Activated CD8-positive, alpha-beta memory T cell treated with anti-CD3 and anti-CD28 coated beads, Interleukin-2, amount 50 U/mL, for 24 hours (primary cell): ENCODE measurements around the gene DTX4.

ENCODE experiments used
- DNase-seq: peaks from one replicate; pipeline ENCODE4 v3.0.0-alpha.2; 2020; ENCODE audit errors: extremely low read depth

Gene DTX4

DNA sequence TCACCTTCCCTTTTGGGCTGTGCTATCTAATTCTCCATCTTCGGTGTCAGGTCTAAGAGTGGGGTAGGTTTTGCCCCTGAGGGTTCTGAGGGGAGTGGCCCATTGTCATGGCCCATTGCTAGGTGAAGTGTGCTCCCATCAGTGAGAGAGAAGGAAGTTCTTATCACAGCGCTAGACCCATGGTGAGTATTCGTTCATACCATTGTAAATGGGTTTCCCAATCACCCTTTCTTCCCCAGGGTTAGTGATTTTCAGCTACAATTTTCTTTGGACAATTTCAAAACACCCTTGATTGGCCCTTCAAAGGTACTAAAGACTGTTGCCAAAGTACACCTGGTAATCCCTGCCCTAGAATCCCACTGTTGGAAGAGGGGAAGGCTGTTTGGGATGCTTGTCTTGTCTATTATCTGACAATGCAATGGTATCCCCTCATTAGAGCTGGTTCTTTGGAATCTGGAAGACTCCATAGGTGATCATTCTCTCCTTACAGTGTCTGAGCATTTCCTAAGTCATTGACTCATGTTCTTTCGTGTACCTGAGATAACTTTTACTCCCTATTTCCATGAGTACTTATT lies 20.6 kb downstream of the DTX4 start:
- DNase-seq = no peak

DNA sequence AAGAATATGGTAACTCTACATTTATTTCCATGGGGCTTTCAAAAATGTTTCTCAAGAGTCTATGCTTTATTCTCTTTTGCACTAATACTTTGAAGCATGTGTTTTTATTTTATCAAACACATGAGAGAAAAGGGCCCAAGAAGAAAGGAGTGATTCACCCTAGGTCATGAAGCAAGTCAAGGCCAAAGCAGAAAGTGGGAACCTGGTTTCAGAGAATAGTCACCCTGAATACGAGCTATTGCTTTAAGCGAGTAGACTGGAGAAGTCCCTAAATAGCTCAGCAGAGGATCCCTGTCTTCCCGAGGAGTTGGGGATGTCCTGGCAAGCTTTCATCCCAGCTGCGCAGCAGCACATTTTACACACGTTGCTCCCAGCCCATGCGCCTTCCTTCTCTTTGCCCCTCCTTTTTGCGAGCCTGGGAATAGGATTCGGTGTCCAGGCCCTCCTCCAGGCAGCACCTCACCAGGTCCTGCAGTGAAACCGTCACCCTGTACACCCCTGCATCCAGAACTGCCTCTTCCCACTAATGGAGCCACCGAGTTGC lies 21.7 kb downstream of the DTX4 start:
- DNase-seq = no peak

DNA sequence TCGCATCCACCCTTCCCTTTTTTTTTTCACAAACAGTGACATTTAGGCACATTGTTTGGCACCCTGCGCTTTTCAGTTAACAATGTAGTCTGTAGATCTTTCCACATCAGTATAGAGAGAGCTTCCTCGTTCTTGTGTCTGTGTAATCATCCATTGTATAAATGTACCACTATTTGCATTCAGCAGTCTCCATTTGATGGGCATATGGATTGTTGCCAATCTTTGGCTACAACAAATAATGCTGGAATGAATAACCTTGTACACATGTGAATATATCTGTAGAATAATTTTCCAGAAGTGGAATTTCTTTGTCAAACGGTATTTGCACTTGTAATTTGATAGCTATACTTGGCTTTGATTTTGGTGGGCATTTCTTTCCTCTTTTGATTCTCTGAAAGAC lies 23.7 kb downstream of the DTX4 start:
- no peak for DNase-seq

DNA sequence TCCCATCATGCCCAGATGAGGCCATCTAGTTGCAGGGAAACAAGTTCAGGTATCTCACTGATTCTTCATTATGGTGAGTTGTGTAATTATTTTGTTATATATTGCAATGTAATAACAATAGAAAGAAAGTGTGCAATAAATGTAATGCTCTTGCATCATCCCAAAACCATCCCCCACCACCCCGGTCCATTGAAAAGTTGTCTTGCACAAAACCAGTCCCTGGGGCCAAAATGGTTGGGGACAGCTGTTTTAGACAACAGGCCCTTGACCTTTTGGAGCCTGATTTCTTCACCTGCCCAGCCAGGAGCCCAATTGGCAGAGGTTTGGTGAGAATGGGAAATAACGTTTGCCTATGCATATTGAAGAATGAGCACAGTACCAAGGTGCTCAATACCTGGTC lies 24.8 kb downstream of the DTX4 start:
- no peak for DNase-seq

DNA sequence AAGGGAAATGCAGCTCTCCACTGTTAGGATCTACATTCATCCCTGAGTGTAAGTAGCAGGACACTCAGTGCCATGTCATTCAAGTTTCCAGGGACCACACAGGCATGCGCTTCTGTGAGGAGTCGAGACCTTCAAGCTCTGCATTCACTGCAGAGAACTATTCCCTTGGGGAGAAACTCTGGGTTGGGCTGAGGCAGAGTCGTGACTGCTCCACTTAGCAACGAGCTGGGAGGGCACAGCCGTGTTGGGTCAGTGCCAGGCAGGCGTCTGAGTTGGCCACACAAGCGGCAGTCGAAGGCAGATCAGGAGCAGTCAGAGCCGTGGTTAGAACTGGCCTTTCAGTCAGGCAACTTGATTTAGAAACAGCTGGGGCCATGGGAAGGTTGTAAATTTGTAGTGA lies 26.1 kb downstream of the DTX4 start:
- DNase-seq = no peak

DNA sequence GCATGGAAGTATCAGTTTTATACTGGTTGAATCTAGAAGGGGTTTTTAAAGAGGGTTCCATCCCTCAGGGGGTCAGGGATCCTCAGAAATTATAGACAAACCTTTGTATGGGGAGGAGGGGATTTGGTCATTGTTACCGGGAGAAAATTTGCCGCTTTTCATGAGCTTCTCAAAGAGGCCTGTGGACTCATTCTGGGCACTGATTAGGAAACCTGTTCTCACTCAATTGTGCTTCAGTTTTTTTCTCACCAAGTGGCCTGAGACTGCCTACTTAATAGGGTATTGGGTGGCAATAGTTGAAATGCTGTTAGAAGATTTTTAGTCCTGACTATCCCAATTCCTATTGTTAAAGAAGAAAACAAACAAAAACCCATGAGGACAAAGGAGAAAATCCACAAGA lies 26.8 kb downstream of the DTX4 start:
- DNase-seq = no peak

DNA sequence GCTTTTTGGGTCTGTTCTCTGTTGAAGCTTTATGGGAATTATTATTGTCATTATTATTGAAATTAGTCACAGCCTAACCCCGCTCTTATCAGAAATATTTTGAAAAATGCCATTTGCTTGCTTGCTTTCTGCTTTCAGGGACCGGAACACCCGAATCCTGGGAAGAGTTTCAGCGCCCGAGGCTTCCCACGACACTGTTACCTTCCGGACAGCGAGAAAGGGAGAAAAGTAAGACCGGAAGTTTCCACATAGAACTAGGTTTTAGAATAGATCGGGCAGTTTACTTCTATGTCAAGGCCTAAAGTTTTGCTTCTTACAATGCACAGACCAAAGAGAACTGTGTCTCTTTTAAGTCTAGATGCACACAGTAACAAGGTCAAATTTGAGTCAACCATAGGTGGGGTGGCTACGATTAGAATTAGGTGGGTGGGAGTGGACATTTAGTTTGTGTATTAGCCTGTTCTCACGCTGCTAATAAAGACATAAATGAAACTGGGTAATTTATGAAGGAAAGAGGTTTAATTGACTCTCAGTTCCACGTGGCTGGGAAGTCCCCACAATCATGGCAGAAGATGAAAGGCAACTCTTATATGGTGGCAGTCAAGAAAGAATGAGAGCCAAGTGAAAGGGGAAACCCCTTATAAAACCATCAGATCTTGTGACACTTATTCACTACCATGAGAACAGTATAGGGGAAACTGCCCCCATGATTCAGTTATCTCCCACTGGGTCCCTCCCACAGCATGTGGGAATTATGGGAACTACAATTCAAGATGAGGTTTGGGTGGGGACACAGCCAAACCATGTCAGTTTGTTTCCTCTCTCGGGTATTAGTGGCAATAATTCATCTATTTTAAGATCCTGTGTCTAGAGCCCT lies 27.9 kb downstream of the DTX4 start:
- no peak for DNase-seq

DNA sequence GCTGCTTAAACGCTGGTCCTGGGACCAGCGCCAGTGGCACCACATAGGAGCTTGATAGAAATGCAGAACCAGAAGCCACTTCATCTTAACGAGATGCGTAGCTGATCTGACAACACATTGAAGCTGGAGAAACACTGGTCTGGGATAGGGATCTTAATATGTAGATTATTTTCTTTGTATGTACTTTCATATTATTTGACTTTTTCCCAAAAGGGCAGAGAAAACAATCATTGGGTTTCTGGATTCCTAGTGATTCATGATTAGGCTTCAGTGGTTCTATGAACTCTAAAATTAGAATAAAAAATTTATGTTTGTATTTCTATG lies 28.5 kb downstream of the DTX4 start:
- no peak for DNase-seq

DNA sequence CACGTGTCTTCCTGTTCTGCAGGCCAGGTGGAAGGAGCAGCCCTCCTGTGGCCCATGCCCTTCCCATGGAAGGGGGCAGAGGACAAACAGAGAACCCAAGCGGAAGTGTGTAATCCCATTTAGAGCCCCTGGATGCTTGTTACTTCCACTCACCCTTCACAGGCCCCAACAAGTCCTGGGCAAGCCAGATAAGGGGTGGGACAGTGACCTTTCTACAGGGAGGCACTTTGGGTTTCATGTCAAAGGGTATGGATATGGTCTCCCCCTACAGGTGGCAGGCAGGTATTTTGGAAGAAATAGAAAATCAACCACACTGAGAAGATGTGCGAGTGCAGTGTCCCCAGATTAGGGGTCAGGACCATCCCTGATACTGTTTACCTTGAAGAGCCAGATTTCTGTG lies 29.4 kb downstream of the DTX4 start:
- no peak for DNase-seq

DNA sequence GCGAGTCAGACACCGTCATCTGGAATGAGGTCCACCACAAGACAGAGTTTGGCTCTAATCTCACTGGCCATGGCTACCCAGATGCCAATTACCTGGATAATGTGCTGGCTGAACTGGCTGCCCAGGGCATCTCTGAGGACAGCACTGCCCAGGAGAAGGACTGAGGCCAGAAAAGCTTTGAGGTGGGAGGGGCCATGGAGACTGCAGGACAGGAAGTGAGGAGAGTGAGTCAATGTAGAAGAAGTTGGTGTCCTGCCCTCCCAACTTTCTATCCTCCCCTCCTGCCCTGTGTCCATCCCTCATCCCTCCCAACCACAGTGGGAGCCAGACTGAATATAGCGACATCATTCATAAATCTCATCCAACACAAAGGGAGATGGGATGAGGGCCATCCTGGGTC lies 32.8 kb downstream of the DTX4 start:
- no peak for DNase-seq

DNA sequence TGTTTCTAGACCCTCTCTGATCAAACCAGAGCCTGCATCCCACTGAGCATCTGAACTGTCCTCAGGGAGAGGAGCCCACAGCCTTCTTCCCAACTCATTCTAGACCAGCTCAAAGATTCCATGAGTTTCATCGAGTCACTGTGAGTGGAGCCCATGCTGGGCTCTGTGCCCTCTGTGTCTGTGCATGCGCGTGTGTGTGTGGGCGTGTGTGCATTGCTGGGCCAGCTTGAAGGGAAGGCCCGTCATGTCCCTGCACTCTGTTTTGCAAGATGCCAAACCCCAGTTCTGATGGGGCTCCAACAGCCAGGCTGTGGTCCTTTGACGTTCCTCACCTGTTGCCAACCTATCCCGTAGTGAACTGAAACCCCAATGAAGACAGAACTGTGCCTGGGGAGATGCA lies 33.7 kb downstream of the DTX4 start:
- no peak for DNase-seq

DNA sequence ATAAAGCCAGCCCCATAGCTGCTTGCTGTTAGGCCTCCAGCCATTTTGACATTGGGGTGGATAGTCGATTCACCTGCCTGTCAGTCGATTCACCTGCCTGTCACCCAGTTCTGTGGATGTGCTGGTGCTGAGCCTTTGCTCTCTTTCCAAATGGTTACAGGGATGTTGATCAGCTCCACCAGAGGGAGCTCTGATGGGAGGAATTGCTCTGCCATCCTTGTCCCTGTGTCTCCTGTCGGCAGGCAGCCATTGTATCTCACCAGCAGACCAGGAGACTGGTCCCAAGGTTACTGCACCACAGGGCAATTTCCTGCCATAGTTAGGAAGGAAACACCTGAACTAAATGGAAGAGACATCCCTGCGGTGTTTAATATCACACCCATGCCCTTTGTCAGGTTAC lies 34.7 kb downstream of the DTX4 start:
- no peak for DNase-seq

DNA sequence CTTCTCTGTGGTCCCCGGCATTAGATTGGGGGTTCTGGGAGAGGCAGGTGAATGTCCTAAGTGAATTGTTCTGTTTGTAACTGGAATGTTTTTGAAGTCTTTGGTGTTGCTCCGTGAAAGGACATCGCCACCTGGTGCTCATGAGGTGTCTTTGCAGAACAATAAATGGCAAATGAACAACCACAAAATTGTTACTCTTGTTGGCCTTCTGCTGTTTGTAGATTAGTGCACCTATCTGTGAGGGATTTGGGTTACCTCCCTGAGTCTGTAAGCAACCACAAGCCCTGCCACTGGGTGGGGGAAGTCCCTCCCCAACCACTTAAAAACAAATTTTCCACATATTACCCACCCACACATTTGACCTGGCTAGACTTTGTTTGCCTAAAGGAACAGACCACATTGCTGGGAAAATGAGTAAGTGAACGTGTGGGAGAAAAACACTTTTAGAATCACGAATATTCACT lies 36.1 kb downstream of the DTX4 start:
- no peak for DNase-seq

DNA sequence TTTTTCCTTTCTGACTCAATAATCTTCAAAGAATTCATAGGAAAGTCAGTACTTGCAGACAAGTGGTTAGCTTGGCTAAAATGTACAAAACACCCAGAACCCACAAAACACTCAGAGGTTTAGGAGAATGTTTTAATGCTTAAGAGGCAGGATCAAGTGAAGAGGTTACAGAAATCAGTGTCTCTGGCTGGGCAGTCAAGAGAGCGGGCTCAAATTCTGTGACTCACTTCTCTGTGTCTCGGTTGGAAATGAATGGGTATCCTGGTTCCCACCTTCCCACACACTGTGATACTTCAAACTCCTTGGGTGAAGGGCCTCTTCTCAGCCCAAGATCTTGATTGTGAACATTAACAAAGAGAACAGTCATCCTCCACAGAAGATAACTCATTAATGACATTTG lies 37.0 kb downstream of the DTX4 start:
- DNase-seq = no peak

DNA sequence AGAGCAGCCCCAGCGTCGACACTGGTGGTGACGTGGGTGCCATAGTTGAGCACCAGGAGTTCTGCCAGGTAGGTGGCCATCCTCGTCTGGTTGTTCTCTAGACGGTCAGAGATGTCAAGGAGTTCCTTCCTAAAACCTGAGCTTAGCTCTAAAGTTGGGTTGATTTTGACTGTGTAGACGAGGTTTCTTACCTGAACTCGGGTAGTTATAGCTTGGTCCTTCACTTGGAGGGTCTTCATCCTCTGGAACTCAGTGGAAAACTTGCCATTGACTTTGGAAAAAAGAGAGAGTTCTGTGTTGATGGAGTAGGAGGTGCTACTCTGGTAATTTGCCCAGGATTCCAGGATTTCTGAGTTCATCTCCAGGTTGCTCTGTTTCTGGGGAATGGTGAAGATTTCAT lies 40.3 kb downstream of the DTX4 start:
- no peak for DNase-seq

DNA sequence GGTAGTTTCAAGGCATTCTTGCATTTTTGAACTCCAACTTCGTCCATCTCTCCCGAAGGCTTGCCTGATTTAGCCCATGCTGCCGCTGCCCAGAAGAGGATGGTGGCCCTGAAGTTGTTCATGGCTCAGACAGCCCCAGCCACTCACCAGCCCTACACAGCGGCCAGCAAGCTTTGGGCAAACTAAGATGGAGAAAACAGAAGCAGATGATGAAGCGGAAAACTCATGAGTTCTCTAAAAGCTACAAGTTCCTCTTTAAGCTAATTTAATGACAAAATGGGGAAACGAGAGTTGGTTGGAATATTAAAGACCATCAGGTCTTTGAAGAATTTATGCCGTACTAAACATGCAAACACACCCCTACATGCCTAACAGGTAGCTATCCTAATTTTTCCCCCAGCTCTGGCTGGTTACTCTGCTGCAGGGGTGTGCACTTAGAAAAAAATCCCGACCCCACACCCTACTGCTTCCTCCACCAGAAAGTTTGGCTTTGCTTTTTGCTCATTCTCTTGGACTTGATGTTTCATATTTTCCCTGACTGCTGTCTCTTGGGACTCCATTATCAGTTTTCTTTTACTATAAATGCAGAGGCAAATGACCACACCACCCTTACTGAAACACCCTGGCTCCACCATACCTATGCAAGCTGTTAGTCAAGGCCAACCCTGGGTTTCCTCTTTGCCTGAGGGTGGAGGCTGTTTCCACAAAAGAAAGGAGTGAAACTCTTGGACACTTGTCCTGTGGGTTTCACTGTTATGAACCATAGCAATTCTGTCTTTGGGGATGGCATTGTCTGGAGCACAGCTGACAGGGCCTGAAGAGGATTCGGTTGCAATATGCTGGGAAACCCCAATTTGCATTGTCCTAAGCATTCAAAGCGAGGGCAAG lies 41.1 kb downstream of the DTX4 start, which contains the start of gene MPEG1:
TSS of gene MPEG1 (minus strand) at position 184 of the 888 bp plus-strand sequence. CDS start at position 122, 62 bp downstream.
- DNase-seq = no peak

DNA sequence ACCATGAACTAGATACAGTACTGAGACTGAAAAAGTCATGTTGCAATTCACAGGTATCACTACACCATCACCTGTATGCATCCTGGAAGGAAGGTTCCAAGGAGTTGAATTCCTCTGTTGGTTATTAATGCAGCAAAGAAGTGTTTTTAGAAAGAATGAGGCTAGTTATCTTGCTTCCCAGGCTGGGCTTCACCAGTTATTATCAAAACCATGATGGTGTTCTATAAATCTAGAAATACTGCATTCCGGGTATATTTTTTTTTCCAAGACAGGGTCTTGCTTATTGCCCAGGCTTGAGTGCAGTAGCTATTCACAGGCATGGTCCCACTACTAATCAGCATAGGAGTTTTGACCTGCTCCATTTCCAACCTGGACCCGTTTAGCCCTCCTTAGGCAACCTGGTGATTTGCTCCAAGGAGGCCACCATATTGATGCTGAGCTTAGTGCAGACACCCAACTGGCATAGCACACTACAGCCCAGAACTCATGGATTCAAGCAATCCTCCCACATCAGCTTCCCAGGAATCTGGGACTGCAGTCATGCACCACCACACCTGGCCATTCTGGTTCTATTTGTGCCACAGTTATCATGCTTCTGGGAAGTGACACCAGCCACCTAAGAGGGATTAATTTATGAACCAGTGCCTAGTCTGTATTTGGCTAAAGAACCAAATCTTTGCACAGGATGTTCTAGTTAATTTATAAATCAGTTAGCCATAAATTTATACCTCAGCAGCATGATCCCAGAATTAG lies 42.4 kb downstream of the DTX4 start:
- no peak for DNase-seq

DNA sequence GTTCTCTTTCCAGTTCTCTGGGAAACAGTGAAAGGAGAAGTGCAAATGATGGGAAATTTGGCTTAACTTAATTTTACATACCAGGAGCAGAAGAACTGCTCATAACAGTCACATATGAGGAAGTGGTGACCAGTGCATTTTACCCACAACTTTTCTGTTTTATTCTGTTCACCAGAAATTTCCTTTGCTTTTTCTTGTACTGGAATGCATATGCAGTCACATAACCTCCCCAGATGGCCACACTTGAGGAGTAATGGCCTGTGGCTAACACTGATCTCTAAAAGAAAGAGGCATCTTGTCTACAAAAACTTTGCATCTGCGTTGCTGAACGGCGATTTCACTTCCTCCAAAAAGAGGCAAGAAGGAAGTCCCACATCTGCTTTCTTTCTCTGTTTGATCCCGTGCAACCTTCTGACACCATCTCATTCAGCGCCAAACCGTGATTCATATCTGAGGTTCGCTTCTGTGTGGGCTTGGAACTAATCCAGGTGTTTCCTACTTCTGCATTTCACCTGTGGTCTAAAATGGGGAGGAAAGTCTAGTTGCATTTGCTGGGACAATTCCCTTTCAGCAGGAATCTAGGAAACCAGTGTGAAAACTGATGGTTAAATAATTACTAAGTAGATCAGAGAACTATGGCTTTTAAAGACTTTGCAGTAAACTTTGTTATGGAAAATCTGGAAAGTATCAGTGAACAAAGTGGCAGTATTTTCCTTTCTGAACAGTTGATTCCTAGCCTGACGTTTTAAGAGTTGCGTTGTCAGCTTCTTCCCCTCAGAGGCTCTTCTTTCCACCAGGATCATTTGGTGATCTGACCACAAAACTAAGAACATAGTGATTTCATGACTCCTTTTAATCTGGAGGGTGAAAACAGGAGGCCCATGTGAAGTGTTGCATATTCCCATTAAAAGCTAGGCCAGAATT lies 45.0 kb downstream of the DTX4 start:
- no peak for DNase-seq

DNA sequence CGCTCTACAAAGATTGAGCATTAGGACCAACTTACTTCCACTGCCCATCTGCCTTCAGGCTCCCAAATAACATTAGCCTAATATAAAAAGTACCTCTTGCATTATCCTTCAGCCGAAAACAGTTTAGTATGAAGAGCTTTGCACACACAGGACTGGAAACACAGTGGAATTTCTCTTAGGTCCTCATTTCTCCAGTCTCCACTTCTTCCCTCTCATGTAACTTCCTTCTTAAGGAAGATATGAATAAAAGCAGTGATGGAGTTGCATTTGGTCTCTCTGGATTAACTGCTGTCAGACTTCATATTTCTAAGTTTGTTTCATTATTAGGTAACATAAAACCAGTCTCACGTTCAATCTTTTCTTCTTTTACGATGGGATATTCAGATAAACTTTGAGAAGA lies 46.4 kb downstream of the DTX4 start:
- no peak for DNase-seq

DNA sequence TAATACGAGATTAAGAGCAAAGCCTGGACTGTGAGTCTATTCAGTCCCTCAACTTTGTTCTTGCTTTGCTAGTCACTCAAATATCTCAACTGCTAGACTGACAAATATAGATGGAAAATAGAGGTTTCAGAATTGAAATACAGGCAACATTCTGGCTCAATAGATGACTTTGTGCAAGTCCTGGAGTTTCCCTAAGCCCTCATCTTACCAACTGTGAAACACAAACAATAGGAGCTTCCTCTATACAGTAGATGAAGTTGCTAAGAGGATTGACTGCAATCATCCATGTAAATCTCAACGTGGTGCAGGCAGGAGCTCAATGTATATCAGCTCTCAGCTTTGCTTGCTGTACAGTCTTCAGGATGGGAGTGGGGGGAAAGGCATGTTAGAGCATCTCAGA lies 47.0 kb downstream of the DTX4 start:
- no peak for DNase-seq
